OCI-LY1 (cell line): ENCODE measurements around the gene USP17L18.
"Not testable (repeated sequence)": the region's sequence is repeated elsewhere in the genome, so short reads cannot be mapped to it uniquely, and the experiment has no call there.

Experiments
- EZH2 ChIP-seq: fragments of 200-600 bp; sonication (generic), shearing (Covaris generic); IDR thresholded peaks from 2 replicates; pipeline ENCODE4 v1.8.0; 2017; ENCODE audit warnings: borderline replicate concordance, mixed run types, mild to moderate bottlenecking, antibody characterized with exemption, low read length, moderate library complexity, mixed read lengths
- TF ChIP-seq, protein P1 (sequence below): fragments of 200-600 bp; sonication (generic), shearing (Covaris generic); IDR thresholded peaks from 2 replicates; pipeline ENCODE4 v1.5.1; 2017; ENCODE audit warnings: mild to moderate bottlenecking, antibody characterized with exemption, low read length, moderate library complexity, mixed read lengths

DNA sequence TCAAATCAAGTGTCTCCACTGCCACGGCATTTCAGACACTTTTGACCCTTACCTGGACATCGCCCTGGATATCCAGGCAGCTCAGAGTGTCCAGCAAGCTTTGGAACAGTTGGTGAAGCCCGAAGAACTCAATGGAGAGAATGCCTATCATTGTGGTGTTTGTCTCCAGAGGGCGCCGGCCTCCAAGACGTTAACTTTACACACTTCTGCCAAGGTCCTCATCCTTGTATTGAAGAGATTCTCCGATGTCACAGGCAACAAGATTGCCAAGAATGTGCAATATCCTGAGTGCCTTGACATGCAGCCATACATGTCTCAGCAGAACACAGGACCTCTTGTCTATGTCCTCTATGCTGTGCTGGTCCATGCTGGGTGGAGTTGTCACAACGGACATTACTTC lies 18.2 kb upstream of the USP17L18 start:
- TF ChIP-seq, protein P1, sequence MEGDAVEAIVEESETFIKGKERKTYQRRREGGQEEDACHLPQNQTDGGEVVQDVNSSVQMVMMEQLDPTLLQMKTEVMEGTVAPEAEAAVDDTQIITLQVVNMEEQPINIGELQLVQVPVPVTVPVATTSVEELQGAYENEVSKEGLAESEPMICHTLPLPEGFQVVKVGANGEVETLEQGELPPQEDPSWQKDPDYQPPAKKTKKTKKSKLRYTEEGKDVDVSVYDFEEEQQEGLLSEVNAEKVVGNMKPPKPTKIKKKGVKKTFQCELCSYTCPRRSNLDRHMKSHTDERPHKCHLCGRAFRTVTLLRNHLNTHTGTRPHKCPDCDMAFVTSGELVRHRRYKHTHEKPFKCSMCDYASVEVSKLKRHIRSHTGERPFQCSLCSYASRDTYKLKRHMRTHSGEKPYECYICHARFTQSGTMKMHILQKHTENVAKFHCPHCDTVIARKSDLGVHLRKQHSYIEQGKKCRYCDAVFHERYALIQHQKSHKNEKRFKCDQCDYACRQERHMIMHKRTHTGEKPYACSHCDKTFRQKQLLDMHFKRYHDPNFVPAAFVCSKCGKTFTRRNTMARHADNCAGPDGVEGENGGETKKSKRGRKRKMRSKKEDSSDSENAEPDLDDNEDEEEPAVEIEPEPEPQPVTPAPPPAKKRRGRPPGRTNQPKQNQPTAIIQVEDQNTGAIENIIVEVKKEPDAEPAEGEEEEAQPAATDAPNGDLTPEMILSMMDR: not testable (repeated sequence)
- TF ChIP-seq EZH2: not testable (repeated sequence)
